Neural progenitor cell (in vitro differentiated cells): ENCODE results near the gene GLP1R.

ENCODE experiments used
- EZH2phosphoT487 ChIP-seq: fragments of 200-600 bp; sonication (generic); IDR thresholded peaks from 2 replicates; pipeline ENCODE4 v1.6.1; 2017; ENCODE audit warnings: antibody characterized with exemption
- TF ChIP-seq, protein P1 (sequence below): fragments of 200-600 bp; sonication (generic); IDR thresholded peaks from 2 replicates; pipeline ENCODE4 v1.5.1; 2017; ENCODE audit warnings: antibody characterized with exemption, mild to moderate bottlenecking

DNA sequence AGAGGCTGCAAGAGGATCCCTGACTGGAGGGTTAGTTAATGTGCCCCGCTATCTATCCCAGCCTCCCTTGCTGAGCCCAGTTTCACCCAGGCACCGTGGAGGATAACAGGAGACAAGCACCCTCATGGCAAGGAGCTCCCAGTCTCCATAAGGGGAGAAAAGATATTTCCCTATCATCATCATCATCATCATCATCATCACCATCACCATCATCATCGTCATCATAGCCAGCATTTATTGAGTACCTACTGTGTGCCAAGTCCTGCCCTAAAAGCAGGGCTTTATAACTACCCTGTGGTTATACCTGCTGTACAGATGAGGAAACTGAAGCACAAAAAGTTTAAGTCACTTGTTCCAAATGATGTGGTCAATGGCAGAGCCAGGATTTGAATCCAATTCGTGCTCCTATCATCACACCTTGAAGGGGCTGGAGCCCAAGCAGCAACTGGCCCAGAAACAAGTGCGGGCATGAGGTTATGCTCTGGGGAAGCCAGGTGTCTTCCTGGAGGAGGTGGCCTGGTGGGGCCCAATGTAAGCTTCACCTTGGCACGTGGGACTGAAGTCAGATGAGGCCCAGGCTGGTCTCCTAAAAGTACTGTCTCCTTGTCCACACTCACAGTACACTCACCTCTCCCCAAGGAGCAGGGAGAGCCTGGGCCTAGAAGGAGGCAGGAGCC, 10.0 kb downstream of the GLP1R start:
- TF ChIP-seq, protein P1, sequence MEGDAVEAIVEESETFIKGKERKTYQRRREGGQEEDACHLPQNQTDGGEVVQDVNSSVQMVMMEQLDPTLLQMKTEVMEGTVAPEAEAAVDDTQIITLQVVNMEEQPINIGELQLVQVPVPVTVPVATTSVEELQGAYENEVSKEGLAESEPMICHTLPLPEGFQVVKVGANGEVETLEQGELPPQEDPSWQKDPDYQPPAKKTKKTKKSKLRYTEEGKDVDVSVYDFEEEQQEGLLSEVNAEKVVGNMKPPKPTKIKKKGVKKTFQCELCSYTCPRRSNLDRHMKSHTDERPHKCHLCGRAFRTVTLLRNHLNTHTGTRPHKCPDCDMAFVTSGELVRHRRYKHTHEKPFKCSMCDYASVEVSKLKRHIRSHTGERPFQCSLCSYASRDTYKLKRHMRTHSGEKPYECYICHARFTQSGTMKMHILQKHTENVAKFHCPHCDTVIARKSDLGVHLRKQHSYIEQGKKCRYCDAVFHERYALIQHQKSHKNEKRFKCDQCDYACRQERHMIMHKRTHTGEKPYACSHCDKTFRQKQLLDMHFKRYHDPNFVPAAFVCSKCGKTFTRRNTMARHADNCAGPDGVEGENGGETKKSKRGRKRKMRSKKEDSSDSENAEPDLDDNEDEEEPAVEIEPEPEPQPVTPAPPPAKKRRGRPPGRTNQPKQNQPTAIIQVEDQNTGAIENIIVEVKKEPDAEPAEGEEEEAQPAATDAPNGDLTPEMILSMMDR = no peak
- no peak for TF ChIP-seq EZH2phosphoT487
